GM18909 (cell line): Measurements from ENCODE around the gene MFAP5.
A peak's percentile ranks its signal among the peaks of the same experiment; 100 is the strongest.
"Not testable (repeated sequence)": the region's sequence is repeated elsewhere in the genome, so short reads cannot be mapped to it uniquely, and the experiment has no call there.

ENCODE experiments used
- ATAC-seq: cut with Tn5 transposase; IDR thresholded peaks from one replicate; pipeline ENCODE4 v1.9.1; 2021; ENCODE audit warnings: mild to moderate bottlenecking; ENCODE audit not compliant: unreplicated experiment, poor library complexity

MFAP5 gene

GRCh38 chr12:8635342-8636006, 27.2 kb downstream of the MFAP5 start:
- ATAC-seq: not testable (repeated sequence)

GRCh38 chr12:8630131-8630530, 32.5 kb downstream of the MFAP5 start:
- no peak for ATAC-seq

GRCh38 chr12:8629486-8630033, 33.1 kb downstream of the MFAP5 start:
- peak; percentile 96 for ATAC-seq

GRCh38 chr12:8628731-8629130, 33.9 kb downstream of the MFAP5 start:
- no peak for ATAC-seq

DNA sequence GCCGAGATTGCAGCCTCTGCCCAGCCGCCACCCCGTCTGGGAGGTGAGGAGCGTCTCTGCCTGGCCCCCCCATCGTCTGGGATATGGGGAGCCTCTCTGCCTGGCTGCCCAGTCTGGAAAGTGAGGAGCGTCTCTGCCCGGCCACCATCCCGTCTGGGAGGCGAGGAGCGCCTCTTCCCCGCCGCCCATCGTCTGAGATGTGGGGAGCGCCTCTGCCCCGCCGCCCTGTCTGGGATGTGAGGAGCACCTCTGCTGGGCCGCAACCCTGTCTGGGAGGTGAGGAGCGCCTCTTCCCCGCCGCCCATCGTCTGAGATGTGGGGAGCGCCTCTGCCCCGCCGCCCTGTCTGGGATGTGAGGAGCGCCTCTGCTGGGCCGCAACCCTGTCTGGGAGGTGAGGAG, 37.9 kb downstream of the MFAP5 start:
- ATAC-seq: not testable (repeated sequence)

GRCh38 chr12:8622646-8623045, 40.0 kb downstream of the MFAP5 start:
- no peak for ATAC-seq

GRCh38 chr12:8615206-8615605, 47.4 kb downstream of the MFAP5 start:
- ATAC-seq: no peak

DNA sequence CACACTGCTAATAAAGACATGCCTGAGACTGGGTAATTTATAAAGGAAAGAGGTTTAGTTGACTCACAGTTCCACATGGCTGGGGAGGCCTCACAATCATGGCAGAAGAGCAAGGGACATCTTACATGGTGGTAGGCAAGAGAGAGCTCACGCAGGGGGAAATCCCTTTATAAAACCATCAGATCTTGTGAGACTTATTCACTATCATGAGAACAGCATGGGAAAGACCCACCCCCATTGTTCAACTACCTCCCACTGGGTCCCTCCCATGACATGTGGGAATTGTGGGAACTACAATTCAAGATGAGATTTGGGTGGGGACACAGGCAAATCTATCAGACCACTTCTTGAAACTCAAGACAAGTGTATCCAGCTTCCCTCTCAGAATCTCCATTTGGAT, 48.7 kb downstream of the MFAP5 start:
- not testable (repeated sequence) for ATAC-seq

- peak; percentile 42 for ATAC-seq
Measured at GRCh38 chr12:8612629-8613028, 50.0 kb downstream of the MFAP5 start, which contains the start of gene AICDA. TSS of gene AICDA (minus strand) at chr12:8612859. CDS start at chr12:8612767, 92 bp downstream.

DNA sequence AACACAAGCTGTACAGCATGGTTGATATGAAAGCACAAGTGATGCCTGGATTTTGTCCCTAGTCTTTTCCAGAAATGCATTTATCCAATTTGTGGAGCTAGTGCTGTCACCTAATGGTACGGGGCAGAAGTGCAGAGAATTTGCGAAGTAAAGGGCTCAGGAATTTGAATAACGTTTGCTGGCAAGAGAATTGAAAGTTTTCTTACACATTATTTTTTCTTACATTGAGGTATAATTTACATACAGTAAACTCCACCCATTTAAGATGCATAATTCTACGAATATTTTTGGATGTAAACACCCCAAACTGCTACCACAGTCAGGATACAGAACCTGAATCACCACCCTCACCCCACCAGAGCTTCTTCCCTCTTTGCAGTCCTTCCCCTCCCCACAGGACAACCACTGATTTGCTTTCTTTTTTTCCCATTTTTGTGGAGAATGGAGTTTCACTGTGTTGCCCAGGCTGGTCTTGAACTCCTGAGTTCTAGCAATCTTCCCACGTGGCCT, 53.5 kb downstream of the MFAP5 start:
- ATAC-seq: no peak

DNA sequence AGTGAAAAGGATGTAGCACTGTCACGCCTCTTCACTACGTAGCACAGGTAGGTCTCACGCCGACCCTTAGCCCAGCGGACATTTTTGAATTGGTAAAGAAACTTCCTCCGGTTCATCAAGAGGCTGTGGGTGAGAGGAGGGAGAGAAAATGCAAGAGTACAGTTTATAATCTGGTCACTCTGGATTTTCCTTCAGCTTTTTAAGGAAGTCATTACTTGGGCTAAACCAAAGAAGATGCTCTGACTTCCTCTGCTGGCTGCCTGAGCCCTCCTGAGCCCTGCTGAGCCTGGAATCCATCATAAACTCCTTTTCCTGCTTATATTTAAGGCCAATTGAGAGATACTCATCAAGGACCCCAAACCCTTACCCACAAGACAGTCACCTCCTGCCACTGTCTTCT, 55.7 kb downstream of the MFAP5 start:
- ATAC-seq: no peak

- no peak for ATAC-seq
Measured at GRCh38 chr12:8605057-8605456, 57.6 kb downstream of the MFAP5 start.

DNA sequence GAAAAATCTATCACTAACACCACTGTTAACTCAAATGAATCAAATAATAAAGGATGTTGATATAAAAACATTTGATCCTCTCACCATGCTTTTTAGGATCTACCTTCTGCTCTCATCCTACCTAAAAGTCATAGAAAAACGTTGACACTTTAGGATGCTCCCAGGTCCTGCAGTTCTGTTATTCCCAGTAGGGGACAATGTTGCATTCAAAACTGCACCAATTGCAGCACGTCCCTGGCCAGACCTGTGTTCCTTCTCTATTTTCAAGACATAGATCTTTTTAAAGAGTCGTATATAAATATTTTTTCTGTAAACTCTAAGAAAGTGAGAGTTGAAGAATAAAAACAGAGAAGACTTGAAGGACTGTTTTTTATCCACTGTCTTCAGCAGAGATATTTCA, 58.8 kb downstream of the MFAP5 start:
- no peak for ATAC-seq

DNA sequence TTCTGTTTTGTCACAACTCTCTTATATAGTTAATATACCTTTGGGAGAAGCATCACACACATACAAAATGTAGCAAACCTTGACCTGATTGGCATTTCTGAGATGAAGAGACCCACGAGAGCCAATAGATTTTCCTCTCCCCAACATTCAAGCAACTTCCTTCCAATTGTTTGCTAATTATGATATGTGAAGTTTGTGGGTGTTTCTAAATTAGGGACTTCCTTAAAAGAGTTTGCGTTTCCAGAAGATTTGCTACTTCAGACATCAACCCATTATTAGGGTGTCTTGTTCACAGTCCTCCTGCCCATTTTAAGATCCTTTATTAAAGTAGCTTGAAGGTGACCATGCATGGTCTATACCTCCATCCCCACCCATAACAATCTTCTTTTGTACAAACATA, 59.3 kb downstream of the MFAP5 start:
- ATAC-seq: no peak

GRCh38 chr12:8596561-8596960, 66.1 kb downstream of the MFAP5 start:
- ATAC-seq: no peak
